ENCODE results near the gene AADACL2.

Gene AADACL2

DNA sequence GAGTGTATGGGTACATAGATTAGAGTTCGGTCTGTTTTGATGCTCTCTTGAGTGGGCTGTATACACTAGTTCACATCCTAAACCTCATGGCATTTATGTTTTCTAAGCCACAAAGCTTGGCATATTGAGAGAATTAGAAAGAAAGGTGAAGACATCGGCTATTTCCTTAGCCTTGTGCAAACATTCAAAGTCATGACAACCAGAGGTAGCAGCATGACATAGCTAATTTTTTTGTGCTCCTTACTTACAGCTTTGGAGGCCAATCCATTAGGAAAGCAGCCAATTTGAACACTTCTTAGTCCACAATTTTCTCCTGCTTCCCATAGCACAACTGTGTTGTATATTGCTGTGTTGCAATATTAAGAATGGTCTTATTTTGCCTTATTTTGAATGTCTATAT, 58.7 kb downstream of the AADACL2 start:
- no peak for TF ChIP-seq CTCF (conservative IDR thresholded peaks at IDR 0.05; ENCODE audit: low read depth)
- DNase-seq (ENCODE audit: low spot score): no peak
- H3K27ac ChIP-seq: no peak overlapping the region
- POLR2A ChIA-PET (ENCODE audit: low non-redundant PET): no interaction called here
- CTCF ChIA-PET: interaction anchor here (1.0 kb wide), 1 partner anchor 624 kb away, joined by 4 read pairs; no protein-coding TSS in a partner anchor

DNA sequence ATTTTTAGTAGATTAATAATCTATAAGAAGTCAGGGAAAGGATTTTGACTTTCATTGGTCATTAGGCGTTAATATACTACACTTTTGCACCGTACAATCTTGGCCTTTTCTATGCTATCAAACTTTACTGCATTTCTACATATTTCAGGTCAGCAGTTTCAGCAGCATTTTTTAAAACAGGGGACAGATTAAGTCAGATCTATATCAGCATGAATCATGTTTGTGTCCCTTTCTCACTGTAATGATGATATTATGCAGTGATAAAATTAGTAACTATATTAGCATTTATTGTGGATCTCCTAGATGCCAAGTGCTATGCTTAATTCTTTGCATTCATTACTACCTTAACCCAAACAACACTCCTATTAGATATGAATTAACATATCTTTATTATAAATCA, 59.9 kb downstream of the AADACL2 start:
- POLR2A ChIA-PET (ENCODE audit: low non-redundant PET): no interaction called here
- CTCF ChIA-PET: no interaction called here
- DNase-seq (ENCODE audit: low spot score): no peak
- TF ChIP-seq CTCF (conservative IDR thresholded peaks at IDR 0.05; ENCODE audit: low read depth): no peak
- no peak overlapping the region for H3K27ac ChIP-seq

DNA sequence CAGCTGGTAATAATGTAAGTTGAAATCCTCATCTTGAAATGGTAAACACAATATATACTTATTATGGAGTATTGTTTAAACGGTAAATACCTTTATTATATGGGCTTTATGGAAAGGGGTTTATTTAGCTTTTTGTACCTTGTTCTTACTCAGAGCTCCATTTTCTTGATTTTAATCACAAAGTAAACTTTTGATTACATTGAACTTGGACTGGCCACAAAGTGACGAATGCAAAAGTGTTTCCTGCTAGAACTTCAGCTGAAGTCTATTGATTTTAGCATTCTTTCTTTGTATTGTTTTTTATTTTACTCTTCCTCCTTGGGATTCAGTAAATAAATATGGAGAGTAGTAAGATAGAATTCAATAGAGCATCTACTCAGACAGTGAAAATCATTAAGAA, 60.4 kb downstream of the AADACL2 start:
- no peak overlapping the region for H3K27ac ChIP-seq
- POLR2A ChIA-PET (ENCODE audit: low non-redundant PET): no interaction called here
- no peak for DNase-seq (ENCODE audit: low spot score)
- CTCF ChIA-PET: no interaction called here
- TF ChIP-seq CTCF (conservative IDR thresholded peaks at IDR 0.05; ENCODE audit: low read depth): no peak

GRCh38 chr3:151795276-151795675, 61.5 kb downstream of the AADACL2 start:
- H3K27ac ChIP-seq: peak overlapping the region; percentile 67
- ChIA-PET CTCF (no interaction called here), POLR2A (ENCODE audit: low non-redundant PET) (no interaction called here)
- DNase-seq (ENCODE audit: low spot score): peak; percentile 64
- no peak for TF ChIP-seq CTCF (conservative IDR thresholded peaks at IDR 0.05; ENCODE audit: low read depth)

DNA sequence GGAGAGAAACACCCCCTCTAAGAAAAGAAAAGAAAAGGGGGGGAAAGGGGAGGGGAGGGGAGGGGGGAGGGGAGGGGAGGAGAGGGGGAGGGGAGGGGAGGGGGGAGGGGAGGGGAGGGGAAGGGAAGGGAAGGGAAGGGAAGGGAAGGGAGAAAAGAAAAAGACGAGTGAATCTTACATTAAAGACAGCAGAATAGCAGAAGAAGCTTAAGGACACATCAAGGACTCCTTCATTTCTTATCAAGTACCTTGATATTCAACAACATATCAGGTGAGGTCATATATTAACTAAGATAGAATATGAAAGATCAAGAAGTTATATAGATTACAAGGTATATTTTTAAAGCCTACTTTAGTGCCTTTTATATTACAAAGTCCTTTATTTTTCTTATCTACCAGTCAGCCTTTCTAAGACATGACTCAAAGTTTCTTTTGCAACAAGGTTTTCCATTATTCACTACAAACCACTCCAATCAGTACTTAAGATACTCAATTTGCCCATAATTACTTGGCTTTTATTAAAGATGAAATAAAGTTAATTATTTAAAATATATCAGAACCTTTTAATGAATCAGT, 62.5 kb downstream of the AADACL2 start:
- DNase-seq (ENCODE audit: low spot score): no peak
- no peak overlapping the region for H3K27ac ChIP-seq
- no peak for TF ChIP-seq CTCF (conservative IDR thresholded peaks at IDR 0.05; ENCODE audit: low read depth)
- ChIA-PET CTCF (no interaction called here), POLR2A (ENCODE audit: low non-redundant PET) (no interaction called here)

GRCh38 chr3:151798466-151798865, 64.7 kb downstream of the AADACL2 start:
- POLR2A ChIA-PET (ENCODE audit: low non-redundant PET): no interaction called here
- TF ChIP-seq CTCF (conservative IDR thresholded peaks at IDR 0.05; ENCODE audit: low read depth): no peak
- no peak overlapping the region for H3K27ac ChIP-seq
- no peak for DNase-seq (ENCODE audit: low spot score)
- CTCF ChIA-PET: no interaction called here

DNA sequence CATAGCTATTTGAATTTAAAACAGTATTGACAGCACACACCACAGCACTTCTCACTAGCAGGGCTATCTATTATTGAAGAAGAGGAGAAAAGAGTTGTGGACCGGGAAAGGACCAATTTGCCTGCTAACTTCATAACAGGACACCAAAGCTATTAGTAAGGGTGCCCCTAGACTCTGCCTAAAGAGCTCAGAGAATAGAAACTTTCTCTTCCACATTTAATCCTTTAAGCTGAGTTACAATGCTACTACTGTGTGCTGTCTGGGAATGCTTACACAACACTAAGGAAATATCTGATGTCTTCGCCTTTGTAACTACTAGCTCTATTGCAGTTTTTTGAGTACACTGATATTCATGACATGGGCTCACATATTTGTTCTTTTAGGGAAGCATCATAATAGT, 66.7 kb downstream of the AADACL2 start:
- DNase-seq (ENCODE audit: low spot score): no peak
- CTCF ChIA-PET: interaction anchor here (0.6 kb wide), 1 partner anchor 23 kb away, joined by 3 read pairs; no protein-coding TSS in a partner anchor
- H3K27ac ChIP-seq: no peak overlapping the region
- POLR2A ChIA-PET (ENCODE audit: low non-redundant PET): no interaction called here
- no peak for TF ChIP-seq CTCF (conservative IDR thresholded peaks at IDR 0.05; ENCODE audit: low read depth)

All from RWPE1 (cell line).